GM20000 (cell line): Measurements from ENCODE around the gene TOR1AIP1.
A peak's percentile ranks its signal among the peaks of the same experiment; 100 is the strongest.

ENCODE experiments used
- DNase-seq: peaks from one replicate; pipeline ENCODE4 v3.0.0; 2012; ENCODE audit warnings: low spot score
- CTCF ChIP-seq: IDR thresholded peaks from 2 replicates; pipeline ENCODE4 v1.5.1; 2012; ENCODE audit warnings: mild to moderate bottlenecking, control low read depth; ENCODE audit errors: extremely low read depth, missing control alignments

The TOR1AIP1 gene

GRCh38 chr1:179929955-179930798 lies 48.1 kb downstream of the TOR1AIP1 start:
- TF ChIP-seq CTCF, result no peak

DNA sequence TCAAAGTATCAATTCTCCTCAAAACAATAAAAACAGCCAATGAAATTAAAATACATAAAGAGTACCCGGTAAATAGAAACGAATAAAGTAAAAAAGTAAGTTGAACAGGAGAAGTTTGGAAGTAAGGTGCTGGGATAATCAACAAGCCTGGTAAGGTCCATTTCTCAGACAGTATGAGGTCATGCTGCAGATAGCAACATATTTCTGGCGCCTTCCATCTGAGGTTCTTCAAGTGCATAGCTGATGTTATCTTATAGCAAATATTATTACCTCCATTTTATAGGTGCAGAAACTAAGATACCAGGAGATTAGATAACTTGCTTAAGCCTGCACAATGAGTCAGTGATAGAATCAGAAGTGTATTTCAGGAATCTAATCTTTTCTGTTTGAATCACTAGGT lies 48.8 kb downstream of the TOR1AIP1 start:
- DNase-seq, result no peak

More at GRCh38 chr1:179929955-179930798, 48.1 kb downstream of the TOR1AIP1 start:
- no peak for DNase-seq

GRCh38 chr1:179933219-179933618 lies 51.1 kb downstream of the TOR1AIP1 start:
- no peak for TF ChIP-seq CTCF
- no peak for DNase-seq

More for the DNA sequence above, 48.8 kb downstream of the TOR1AIP1 start:
- TF ChIP-seq CTCF, result no peak

DNA sequence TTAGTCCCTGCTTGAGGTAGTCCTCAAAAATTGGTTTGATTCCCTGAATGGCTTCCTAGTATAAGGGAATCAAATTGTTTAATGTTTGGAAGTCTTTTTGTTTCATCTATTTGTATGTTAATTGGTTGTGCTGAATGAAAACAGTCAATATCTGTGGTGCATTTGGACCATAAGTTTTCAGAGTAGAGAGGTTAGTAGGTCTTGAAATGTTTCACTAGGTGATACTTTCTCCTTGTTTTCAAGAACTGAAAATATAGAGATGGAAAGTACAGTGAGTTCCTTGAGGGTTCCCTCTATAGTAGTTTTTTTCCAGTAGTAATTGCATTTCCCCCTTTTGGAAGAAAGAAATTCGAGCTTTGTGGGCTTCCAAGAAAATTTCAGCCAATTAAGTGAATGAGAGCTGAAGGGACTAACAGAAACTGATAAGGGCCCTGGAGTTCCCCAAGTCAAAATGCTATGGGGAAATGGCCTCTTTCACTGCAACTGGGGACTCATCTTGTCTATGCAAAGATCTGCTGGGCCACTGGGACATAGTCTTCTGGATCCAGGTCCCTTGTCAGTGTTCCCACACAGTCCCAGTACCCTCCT lies 53.9 kb downstream of the TOR1AIP1 start:
- no peak for TF ChIP-seq CTCF
- DNase-seq, result peak; percentile 32

DNA sequence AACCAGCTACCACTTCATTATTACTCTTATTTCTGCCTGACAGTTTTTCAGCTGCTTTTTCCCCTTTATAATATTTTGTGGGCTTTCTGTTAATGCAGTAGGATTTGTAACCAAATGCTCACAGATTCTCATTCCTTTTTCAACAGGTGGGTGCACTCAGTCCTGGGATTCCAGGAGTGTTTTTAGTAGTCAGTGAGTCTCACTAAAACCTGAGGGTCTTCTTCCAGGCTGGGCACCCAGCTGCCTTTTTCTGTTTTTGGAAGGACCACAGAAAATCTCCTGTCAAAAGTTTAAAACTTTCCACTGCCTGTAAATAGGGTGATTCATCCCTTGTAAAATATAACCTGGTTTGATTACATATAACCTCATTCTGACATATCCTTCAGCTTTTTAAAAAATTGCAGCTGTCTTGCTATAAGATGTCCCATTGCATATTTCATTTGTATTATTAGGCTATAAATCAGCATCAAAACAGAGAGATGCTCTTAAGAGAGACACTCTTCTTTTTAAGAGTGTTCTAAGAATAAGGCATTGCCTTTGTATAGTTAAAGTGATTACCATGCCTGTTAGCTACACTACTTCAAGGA lies 55.7 kb downstream of the TOR1AIP1 start:
- DNase-seq, result no peak
- TF ChIP-seq CTCF, result no peak

DNA sequence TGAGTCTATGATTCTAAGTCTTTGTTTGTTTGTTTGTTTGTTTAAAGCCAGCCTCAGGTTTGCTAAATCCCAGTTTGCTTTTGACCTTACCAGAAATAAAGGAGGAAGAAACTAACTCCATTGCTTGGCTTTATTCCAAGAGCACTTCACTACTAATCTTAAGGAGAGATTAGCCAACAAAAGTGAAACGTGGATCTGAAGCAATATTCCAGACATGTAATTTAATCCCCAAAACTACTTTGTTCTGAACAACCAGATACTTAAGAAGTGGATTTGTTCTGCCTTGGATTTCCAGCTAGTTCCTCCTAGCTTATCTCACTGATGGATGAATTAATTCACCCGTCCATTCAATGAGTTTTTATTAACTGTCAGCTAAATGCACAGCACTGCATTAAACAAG lies 56.7 kb downstream of the TOR1AIP1 start:
- no peak for DNase-seq
- TF ChIP-seq CTCF, result no peak

- DNase-seq, result no peak
- TF ChIP-seq CTCF, result no peak
Measured at GRCh38 chr1:179939941-179940340, 57.9 kb downstream of the TOR1AIP1 start.
